SKM-1 treated with dmso at 0.1 percent for 144 hours (cell line): Measurements from ENCODE around the gene DUSP8.
"Not testable (repeated sequence)": the region's sequence is repeated elsewhere in the genome, so short reads cannot be mapped to it uniquely, and the experiment has no call there.

Experiments
- DNase-seq: peaks from one replicate; lab custom pipeline; 2025; ENCODE audit not compliant: unreplicated experiment; lab: John Stamatoyannopoulos, UW

The DUSP8 gene

GRCh38 chr11:1572197-1573076 lies at the start of gene DUSP8:
Gene DUSP8 (minus strand): TSS chr11:1572271. CDS start chr11:1565826, 6,445 bp downstream.
- DNase-seq = peak; percentile 71

GRCh38 chr11:1619449-1619848 lies 47.4 kb upstream of the DUSP8 start:
- no peak for DNase-seq

- no peak for DNase-seq
Measured at GRCh38 chr11:1618231-1618630, 46.2 kb upstream of the DUSP8 start.

- DNase-seq = no peak
Measured at GRCh38 chr11:1608363-1608762, 36.3 kb upstream of the DUSP8 start, which contains the start of gene KRTAP5-3. Gene KRTAP5-3 (minus strand): TSS chr11:1608463. CDS start chr11:1608385, 78 bp downstream.

GRCh38 chr11:1607901-1608300 lies 35.8 kb upstream of the DUSP8 start:
- not testable (repeated sequence) for DNase-seq

- not testable (repeated sequence) for DNase-seq
Measured at GRCh38 chr11:1607156-1607845, 35.2 kb upstream of the DUSP8 start.

- DNase-seq = not testable (repeated sequence)
Measured at GRCh38 chr11:1605923-1606322, 33.9 kb upstream of the DUSP8 start.

GRCh38 chr11:1604711-1605110 lies 32.6 kb upstream of the DUSP8 start:
- DNase-seq = no peak

GRCh38 chr11:1604181-1604580 lies 32.1 kb upstream of the DUSP8 start:
- no peak for DNase-seq

- no peak for DNase-seq
Measured at GRCh38 chr11:1603629-1604028, 31.6 kb upstream of the DUSP8 start.

- DNase-seq = not testable (repeated sequence)
Measured at GRCh38 chr11:1601663-1602062, 29.6 kb upstream of the DUSP8 start.

GRCh38 chr11:1600626-1601025 lies 28.6 kb upstream of the DUSP8 start:
- DNase-seq = no peak

- DNase-seq = no peak
Measured at GRCh38 chr11:1598816-1599215, 26.7 kb upstream of the DUSP8 start.

GRCh38 chr11:1598406-1598805 lies 26.3 kb upstream of the DUSP8 start:
- not testable (repeated sequence) for DNase-seq

GRCh38 chr11:1597994-1598380 lies 25.9 kb upstream of the DUSP8 start, which contains the start of gene KRTAP5-2:
Gene KRTAP5-2 (minus strand): TSS chr11:1598294. CDS start chr11:1598250, 44 bp downstream.
- DNase-seq = no peak

GRCh38 chr11:1597331-1597993 lies 25.4 kb upstream of the DUSP8 start:
- no peak for DNase-seq

- not testable (repeated sequence) for DNase-seq
Measured at GRCh38 chr11:1596576-1597121, 24.6 kb upstream of the DUSP8 start.

- DNase-seq = not testable (repeated sequence)
Measured at GRCh38 chr11:1595994-1596575, 24.0 kb upstream of the DUSP8 start.

- no peak for DNase-seq
Measured at GRCh38 chr11:1592628-1593027, 20.6 kb upstream of the DUSP8 start.

GRCh38 chr11:1589996-1590395 lies 17.9 kb upstream of the DUSP8 start:
- DNase-seq = no peak
